ENCODE measurements around the gene MYNN.
"Not testable (repeated sequence)": the region's sequence is repeated elsewhere in the genome, so short reads cannot be mapped to it uniquely, and the experiment has no call there.

The MYNN gene

DNA sequence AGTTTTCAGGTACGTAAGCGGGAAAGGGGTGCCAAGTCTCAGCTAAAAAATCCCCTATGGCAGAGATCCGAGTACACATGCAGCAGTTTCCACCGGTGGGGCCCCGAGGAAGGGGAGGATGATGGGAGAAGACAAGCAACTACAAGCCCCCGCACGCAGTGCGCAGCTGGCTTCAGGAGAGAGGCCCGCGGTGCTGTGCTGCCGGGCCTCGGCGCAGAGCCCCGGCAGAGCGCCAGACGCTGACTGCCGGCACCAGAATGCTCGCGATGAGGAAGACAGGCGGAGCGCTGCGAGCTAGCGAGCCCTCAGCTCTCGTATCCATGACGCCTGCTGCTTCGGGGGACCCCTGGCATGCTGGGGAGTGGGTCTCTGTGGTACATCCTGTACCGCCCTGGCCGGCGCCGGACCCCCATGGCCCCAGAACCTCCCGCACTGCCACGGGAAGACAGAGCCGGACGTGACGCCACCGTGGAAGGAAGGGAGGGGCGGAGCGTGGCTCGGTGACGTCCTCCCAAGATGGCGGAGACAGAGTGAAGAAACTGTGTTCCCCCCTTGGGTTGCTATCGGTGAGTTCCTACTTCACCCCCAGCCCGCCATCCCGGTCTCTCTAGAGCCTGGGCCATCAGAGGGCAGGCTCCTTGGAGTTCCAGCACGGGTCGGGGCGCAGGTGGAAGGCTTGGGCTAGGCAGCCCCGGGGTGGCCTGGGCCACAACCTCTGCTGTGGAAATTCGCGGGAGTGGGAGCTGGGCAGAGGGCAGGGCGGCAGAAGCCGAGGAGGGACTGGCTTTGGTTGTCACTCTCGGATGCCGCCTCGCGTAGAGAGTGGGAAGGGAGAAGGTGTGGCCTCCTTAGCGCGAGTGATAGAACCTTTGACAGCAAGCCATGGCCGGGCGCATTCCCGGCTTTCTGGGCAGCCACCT lies at the start of gene MYNN:
Gene MYNN, plus strand, starts transcription at position 500 of the 920 bp plus-strand sequence. CDS start 900 bp downstream, outside the sequence.
- peaks cover 17% of the 10 kb centered on the region for H3K4me1 ChIP-seq (ENCODE audit: control insufficient read depth, low read depth, low read length)
- H3K36me3 ChIP-seq (ENCODE audit: control insufficient read depth, low read depth, low read length): peaks cover 30% of the 10 kb centered on the region
- peak within 1 kb of the TSS; percentile 92 for H3K27ac ChIP-seq (ENCODE audit: low read length)
- peak within 1 kb of the TSS; percentile 95 for H3K9ac ChIP-seq (ENCODE audit: low read length)
- H3K4me3 ChIP-seq (ENCODE audit: low read length): peak within 1 kb of the TSS; percentile 82
- H3K9me3 ChIP-seq (ENCODE audit: control insufficient read depth, low read depth, low read length): no peaks in the 10 kb centered on the region
- no peaks in the 10 kb centered on the region for H3K27me3 ChIP-seq (ENCODE audit: control insufficient read depth, insufficient read depth, low read length)

DNA sequence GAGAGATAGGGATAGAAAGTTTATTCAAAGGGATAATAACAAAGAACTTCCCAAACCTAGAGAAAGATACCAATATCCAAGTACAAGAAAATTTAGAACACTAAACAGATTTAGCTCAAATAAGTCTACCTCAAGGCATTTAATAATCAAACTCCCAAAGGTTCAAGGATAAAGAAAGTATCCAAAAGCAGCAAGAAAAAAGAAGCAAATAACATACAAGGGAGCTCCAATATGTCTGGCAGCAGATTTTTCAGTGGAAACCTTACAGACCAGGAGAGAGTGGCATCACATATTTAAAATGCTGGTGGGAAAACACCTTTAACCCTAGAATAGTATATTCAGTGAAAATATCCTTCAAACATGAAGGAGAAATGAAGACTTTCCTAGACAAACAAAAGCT lies 41.3 kb upstream of the MYNN start:
- not testable (repeated sequence) for H3K27ac ChIP-seq (ENCODE audit: low read length); H3K4me1 ChIP-seq (ENCODE audit: control insufficient read depth, low read depth, low read length); H3K36me3 ChIP-seq (ENCODE audit: control insufficient read depth, low read depth, low read length); H3K27me3 ChIP-seq (ENCODE audit: control insufficient read depth, insufficient read depth, low read length); H3K4me3 ChIP-seq (ENCODE audit: low read length); H3K9me3 ChIP-seq (ENCODE audit: control insufficient read depth, low read depth, low read length); H3K9ac ChIP-seq (ENCODE audit: low read length)

DNA sequence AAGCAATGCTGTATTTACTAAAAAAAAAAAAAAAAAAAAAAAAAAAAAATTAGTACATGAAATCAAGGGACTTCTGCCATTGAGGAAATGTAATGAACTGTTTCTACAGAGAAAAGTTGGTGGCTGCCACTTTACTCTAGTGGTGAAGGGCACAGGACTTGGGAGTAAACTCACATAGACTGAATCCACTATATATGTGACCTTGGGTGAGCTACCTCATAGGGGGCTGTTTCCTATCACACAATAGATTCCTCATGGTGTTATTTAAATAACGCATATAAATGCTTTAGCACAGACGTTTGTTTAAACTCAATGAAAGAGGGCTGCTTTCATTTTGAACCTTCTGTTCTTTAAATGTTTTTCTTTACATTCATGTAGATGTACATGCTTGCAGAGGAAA lies 34.1 kb upstream of the MYNN start:
- no peak overlapping the region for H3K4me3 ChIP-seq (ENCODE audit: low read length)
- peaks cover 11% of the 10 kb centered on the region for H3K9me3 ChIP-seq (ENCODE audit: control insufficient read depth, low read depth, low read length)
- no peaks in the 10 kb centered on the region for H3K36me3 ChIP-seq (ENCODE audit: control insufficient read depth, low read depth, low read length)
- H3K9ac ChIP-seq (ENCODE audit: low read length): no peak overlapping the region
- H3K27me3 ChIP-seq (ENCODE audit: control insufficient read depth, insufficient read depth, low read length): no peaks in the 10 kb centered on the region
- H3K27ac ChIP-seq (ENCODE audit: low read length): no peak overlapping the region
- H3K4me1 ChIP-seq (ENCODE audit: control insufficient read depth, low read depth, low read length): peaks cover 14% of the 10 kb centered on the region

GRCh38 chr3:169744366-169745054 lies 28.7 kb upstream of the MYNN start:
- no peaks in the 10 kb centered on the region for H3K27me3 ChIP-seq (ENCODE audit: control insufficient read depth, insufficient read depth, low read length)
- no peak overlapping the region for H3K4me3 ChIP-seq (ENCODE audit: low read length)
- no peak overlapping the region for H3K9ac ChIP-seq (ENCODE audit: low read length)
- peaks cover 13% of the 10 kb centered on the region for H3K4me1 ChIP-seq (ENCODE audit: control insufficient read depth, low read depth, low read length)
- H3K27ac ChIP-seq (ENCODE audit: low read length): no peak overlapping the region
- H3K36me3 ChIP-seq (ENCODE audit: control insufficient read depth, low read depth, low read length): no peaks in the 10 kb centered on the region
- H3K9me3 ChIP-seq (ENCODE audit: control insufficient read depth, low read depth, low read length): no peaks in the 10 kb centered on the region

GRCh38 chr3:169746924-169747323 lies 26.3 kb upstream of the MYNN start:
- no peaks in the 10 kb centered on the region for H3K36me3 ChIP-seq (ENCODE audit: control insufficient read depth, low read depth, low read length)
- H3K9ac ChIP-seq (ENCODE audit: low read length): no peak overlapping the region
- peaks cover 12% of the 10 kb centered on the region for H3K4me1 ChIP-seq (ENCODE audit: control insufficient read depth, low read depth, low read length)
- no peaks in the 10 kb centered on the region for H3K9me3 ChIP-seq (ENCODE audit: control insufficient read depth, low read depth, low read length)
- H3K27me3 ChIP-seq (ENCODE audit: control insufficient read depth, insufficient read depth, low read length): no peaks in the 10 kb centered on the region
- no peak overlapping the region for H3K4me3 ChIP-seq (ENCODE audit: low read length)
- no peak overlapping the region for H3K27ac ChIP-seq (ENCODE audit: low read length)

GRCh38 chr3:169748670-169749069 lies 24.5 kb upstream of the MYNN start:
- no peak overlapping the region for H3K9ac ChIP-seq (ENCODE audit: low read length)
- no peak overlapping the region for H3K4me3 ChIP-seq (ENCODE audit: low read length)
- H3K27ac ChIP-seq (ENCODE audit: low read length): no peak overlapping the region
- no peaks in the 10 kb centered on the region for H3K9me3 ChIP-seq (ENCODE audit: control insufficient read depth, low read depth, low read length)
- no peaks in the 10 kb centered on the region for H3K36me3 ChIP-seq (ENCODE audit: control insufficient read depth, low read depth, low read length)
- H3K4me1 ChIP-seq (ENCODE audit: control insufficient read depth, low read depth, low read length): peaks cover 8% of the 10 kb centered on the region
- H3K27me3 ChIP-seq (ENCODE audit: control insufficient read depth, insufficient read depth, low read length): no peaks in the 10 kb centered on the region

GRCh38 chr3:169750665-169751064 lies 22.5 kb upstream of the MYNN start:
- H3K9me3 ChIP-seq (ENCODE audit: control insufficient read depth, low read depth, low read length): no peaks in the 10 kb centered on the region
- H3K9ac ChIP-seq (ENCODE audit: low read length): no peak overlapping the region
- H3K27ac ChIP-seq (ENCODE audit: low read length): no peak overlapping the region

DNA sequence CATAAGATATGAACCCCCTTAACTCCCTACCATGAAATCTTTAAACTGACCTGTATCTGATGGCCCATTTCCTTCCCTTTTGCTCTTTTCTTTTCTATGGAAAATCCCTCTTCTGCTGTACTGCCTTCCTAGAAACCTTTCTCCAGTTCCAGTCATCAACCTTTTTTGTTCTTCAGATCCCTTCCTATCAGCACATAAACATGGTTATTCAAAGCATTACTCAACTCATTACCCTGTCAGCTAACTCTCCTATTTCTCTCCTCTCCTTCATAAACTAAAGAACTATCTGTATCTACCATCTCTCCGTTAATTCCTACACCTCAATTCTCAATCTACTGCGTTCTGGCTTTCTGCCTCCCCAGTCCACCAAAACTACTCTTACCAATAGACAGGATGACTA lies 21.3 kb upstream of the MYNN start:
- Histone ChIP-seq H3K36me3 (ENCODE audit: control insufficient read depth, low read depth, low read length) (no peaks in the 10 kb centered on the region), H3K4me1 (ENCODE audit: control insufficient read depth, low read depth, low read length) (no peaks in the 10 kb centered on the region), H3K27ac (ENCODE audit: low read length) (no peak overlapping the region), H3K4me3 (ENCODE audit: low read length) (no peak overlapping the region), H3K9ac (ENCODE audit: low read length) (no peak overlapping the region), H3K9me3 (ENCODE audit: control insufficient read depth, low read depth, low read length) (no peaks in the 10 kb centered on the region), H3K27me3 (ENCODE audit: control insufficient read depth, insufficient read depth, low read length) (no peaks in the 10 kb centered on the region)

More at GRCh38 chr3:169750665-169751064, 22.5 kb upstream of the MYNN start:
- H3K36me3 ChIP-seq (ENCODE audit: control insufficient read depth, low read depth, low read length): no peaks in the 10 kb centered on the region
- H3K4me3 ChIP-seq (ENCODE audit: low read length): no peak overlapping the region
- no peaks in the 10 kb centered on the region for H3K27me3 ChIP-seq (ENCODE audit: control insufficient read depth, insufficient read depth, low read length)
- H3K4me1 ChIP-seq (ENCODE audit: control insufficient read depth, low read depth, low read length): no peaks in the 10 kb centered on the region

GRCh38 chr3:169754711-169755110 lies 18.5 kb upstream of the MYNN start:
- H3K9me3 ChIP-seq (ENCODE audit: control insufficient read depth, low read depth, low read length): no peaks in the 10 kb centered on the region
- H3K9ac ChIP-seq (ENCODE audit: low read length): no peak overlapping the region
- H3K4me3 ChIP-seq (ENCODE audit: low read length): no peak overlapping the region
- H3K27me3 ChIP-seq (ENCODE audit: control insufficient read depth, insufficient read depth, low read length): no peaks in the 10 kb centered on the region
- H3K4me1 ChIP-seq (ENCODE audit: control insufficient read depth, low read depth, low read length): no peaks in the 10 kb centered on the region
- H3K36me3 ChIP-seq (ENCODE audit: control insufficient read depth, low read depth, low read length): no peaks in the 10 kb centered on the region
- H3K27ac ChIP-seq (ENCODE audit: low read length): no peak overlapping the region

- Histone ChIP-seq H3K27me3 (ENCODE audit: control insufficient read depth, insufficient read depth, low read length) (no peaks in the 10 kb centered on the region), H3K9me3 (ENCODE audit: control insufficient read depth, low read depth, low read length) (no peaks in the 10 kb centered on the region), H3K4me3 (ENCODE audit: low read length) (no peak overlapping the region), H3K36me3 (ENCODE audit: control insufficient read depth, low read depth, low read length) (no peaks in the 10 kb centered on the region), H3K9ac (ENCODE audit: low read length) (no peak overlapping the region), H3K4me1 (ENCODE audit: control insufficient read depth, low read depth, low read length) (no peaks in the 10 kb centered on the region), H3K27ac (ENCODE audit: low read length) (no peak overlapping the region)
Measured at GRCh38 chr3:169755488-169755887, 17.7 kb upstream of the MYNN start.

GRCh38 chr3:169758359-169758994 lies 14.7 kb upstream of the MYNN start:
- H3K4me3 ChIP-seq (ENCODE audit: low read length): no peak overlapping the region
- no peaks in the 10 kb centered on the region for H3K27me3 ChIP-seq (ENCODE audit: control insufficient read depth, insufficient read depth, low read length)
- H3K9me3 ChIP-seq (ENCODE audit: control insufficient read depth, low read depth, low read length): no peaks in the 10 kb centered on the region
- no peak overlapping the region for H3K9ac ChIP-seq (ENCODE audit: low read length)
- no peaks in the 10 kb centered on the region for H3K36me3 ChIP-seq (ENCODE audit: control insufficient read depth, low read depth, low read length)
- no peak overlapping the region for H3K27ac ChIP-seq (ENCODE audit: low read length)
- no peaks in the 10 kb centered on the region for H3K4me1 ChIP-seq (ENCODE audit: control insufficient read depth, low read depth, low read length)
